IMR-90 (cell line): ENCODE results near the gene CDH13. TPM values are rescaled to one million over a fixed set of nuclear protein-coding genes. Genes with fewer than 3 reads are reported as not detected.

ENCODE experiments used
- ATAC-seq: fragments of 200-7000 bp; cut with Tn5 transposase; 2 replicates; pipeline ENCODE4 v1.9.1; 2020; ENCODE audit warnings: low read depth, mild to moderate bottlenecking, moderate library complexity
- BruUV-seq: library from RNA; stranded (reverse); fragments of 400-500 nt; replicated peaks from 2 replicates; lab custom pipeline; 2021; lab: Mats Ljungman, UMichigan
- CTCF ChIA-PET: fragments of 300-600 bp; formaldehyde crosslinking; extraction: SDS; loops from one replicate; lab custom pipeline; 2021; ENCODE audit warnings: antibody characterized with exemption; lab: Yijun Ruan, JAX
- POLR2A ChIA-PET: fragments of 300-600 bp; sonication (Branson Sonifier 250); formaldehyde crosslinking; loops from one replicate; lab custom pipeline; 2022; ENCODE audit warnings: antibody characterized with exemption; ENCODE audit not compliant: unreplicated experiment; lab: Charles Lee
- DNase-seq: peaks from one replicate; pipeline ENCODE4 v3.0.0; 2013
- H2AFZ ChIP-seq: replicated peaks from 2 replicates; pipeline ENCODE3; 2013; ENCODE audit warnings: low read length, mild to moderate bottlenecking; ENCODE audit not compliant: poor library complexity
- H2AK5ac ChIP-seq: 2 replicates; pipeline ENCODE4 v1.6.1; 2013; ENCODE audit warnings: low read depth, low read length, inconsistent platforms
- H2AK9ac ChIP-seq: replicated peaks from 2 replicates; pipeline ENCODE3; 2013; ENCODE audit warnings: mild to moderate bottlenecking, low read depth, low read length, moderate library complexity; ENCODE audit not compliant: poor library complexity
- H2BK120ac ChIP-seq: 2 replicates; pipeline ENCODE4 v1.6.1; 2013; ENCODE audit warnings: low read depth, low read length, inconsistent platforms
- H2BK15ac ChIP-seq: 3 replicates; pipeline ENCODE4 v1.6.1; 2013; ENCODE audit warnings: low read depth, low read length, inconsistent platforms
- H2BK20ac ChIP-seq: 2 replicates; pipeline ENCODE4 v1.6.1; 2013; ENCODE audit warnings: low read depth, mild to moderate bottlenecking, inconsistent platforms, low read length, moderate library complexity
- H2BK5ac ChIP-seq: 2 replicates; pipeline ENCODE4 v1.6.1; 2013; ENCODE audit warnings: mild to moderate bottlenecking, low read depth, low read length, inconsistent platforms; ENCODE audit not compliant: poor library complexity, severe bottlenecking
- H3K14ac ChIP-seq: replicated peaks from 2 replicates; pipeline ENCODE4 v1.6.1; 2013; ENCODE audit warnings: low read depth, low read length, inconsistent platforms
- H3K18ac ChIP-seq: 2 replicates; pipeline ENCODE4 v1.6.1; 2013; ENCODE audit warnings: low read depth, low read length, control low read depth
- H3K23ac ChIP-seq: 2 replicates; pipeline ENCODE4 v1.6.1; 2013; ENCODE audit warnings: low read depth, low read length, inconsistent platforms
- H3K27ac ChIP-seq: 2 replicates; pipeline ENCODE4 v1.5.1; 2013; ENCODE audit warnings: mild to moderate bottlenecking, control low read depth, low read length; ENCODE audit not compliant: insufficient read depth
- H3K27me3 ChIP-seq: 2 replicates; pipeline ENCODE4 v1.6.1; 2013; ENCODE audit warnings: low read length; ENCODE audit not compliant: control insufficient read depth, insufficient read depth
- H3K36me3 ChIP-seq: 2 replicates; pipeline ENCODE4 v1.6.1; 2013; ENCODE audit warnings: low read length, mixed read lengths; ENCODE audit not compliant: control insufficient read depth, insufficient read depth
- H3K4ac ChIP-seq: 2 replicates; pipeline ENCODE4 v1.6.1; 2013; ENCODE audit warnings: low read depth, low read length, inconsistent platforms
- H3K4me1 ChIP-seq: 2 replicates; pipeline ENCODE4 v1.6.1; 2013; ENCODE audit warnings: low read length, mixed read lengths; ENCODE audit not compliant: control insufficient read depth, insufficient read depth
- H3K4me2 ChIP-seq: 2 replicates; pipeline ENCODE4 v1.6.1; 2013; ENCODE audit warnings: low read depth, mild to moderate bottlenecking, control low read depth, low read length, moderate library complexity
- H3K4me3 ChIP-seq: 2 replicates; pipeline ENCODE4 v1.5.1; 2013; ENCODE audit warnings: low read depth, mild to moderate bottlenecking, control low read depth, low read length, moderate library complexity; ENCODE audit not compliant: insufficient read depth
- H3K56ac ChIP-seq: 2 replicates; pipeline ENCODE4 v1.6.1; 2013; ENCODE audit warnings: low read length, inconsistent platforms; ENCODE audit not compliant: insufficient read depth; ENCODE audit errors: extremely low read depth
- H3K79me1 ChIP-seq, 2 experiments: 2 replicates each; pipeline ENCODE4 v1.6.1; 2013; ENCODE audit warnings: low read length in 2 of 2, inconsistent platforms in 1 of 2, low read depth in 1 of 2
- H3K9ac ChIP-seq: 2 replicates; pipeline ENCODE4 v1.6.1; 2013; ENCODE audit warnings: low read depth, low read length, control low read depth
- H3K9me1 ChIP-seq: 2 replicates; pipeline ENCODE4 v1.6.1; 2013; ENCODE audit warnings: low read length, inconsistent platforms; ENCODE audit not compliant: insufficient read depth
- H3K9me3 ChIP-seq: 2 replicates; pipeline ENCODE4 v1.6.1; 2013; ENCODE audit warnings: low read length; ENCODE audit not compliant: control insufficient read depth, insufficient read depth
- H4K20me1 ChIP-seq: 2 replicates; pipeline ENCODE4 v1.6.1; 2013; ENCODE audit warnings: low read length, inconsistent platforms; ENCODE audit not compliant: insufficient read depth
- H4K5ac ChIP-seq: 2 replicates; pipeline ENCODE4 v1.6.1; 2013; ENCODE audit warnings: mild to moderate bottlenecking, low read depth, low read length, control low read depth
- H4K8ac ChIP-seq, 2 experiments: 2 replicates each; pipeline ENCODE4 v1.6.1; 2013; ENCODE audit warnings: low read depth in 2 of 2, low read length in 2 of 2, control low read depth in 1 of 2, inconsistent platforms in 1 of 2
- H4K91ac ChIP-seq: 2 replicates; pipeline ENCODE4 v1.6.1; 2013; ENCODE audit warnings: low read depth, low read length, inconsistent platforms; ENCODE audit not compliant: insufficient read depth
- BHLHE40 ChIP-seq: fragments of 150-350 bp; IDR thresholded peaks from 2 replicates; pipeline ENCODE4 v1.6.1; 2016; ENCODE audit warnings: mild to moderate bottlenecking, low read depth, low read length
- CEBPB ChIP-seq: IDR thresholded peaks from 2 replicates; pipeline ENCODE4 v1.6.1; 2012; ENCODE audit warnings: low read depth, low read length, improper control_type of control experiment
- CHD1 ChIP-seq: IDR thresholded peaks from 2 replicates; pipeline ENCODE4 v1.6.1; 2012; ENCODE audit warnings: low read depth, low read length, improper control_type of control experiment
- FOS ChIP-seq: fragments of 150-350 bp; IDR thresholded peaks from 2 replicates; pipeline ENCODE4 v1.6.1; 2016; ENCODE audit warnings: low read depth, low read length
- MAFK ChIP-seq: IDR thresholded peaks from 2 replicates; pipeline ENCODE4 v1.6.1; 2012; ENCODE audit warnings: low read depth, low read length, improper control_type of control experiment
- MAZ ChIP-seq: IDR thresholded peaks from 2 replicates; pipeline ENCODE4 v1.6.1; 2012; ENCODE audit warnings: low read depth, mild to moderate bottlenecking, low read length, improper control_type of control experiment, moderate library complexity, borderline replicate concordance
- MXI1 ChIP-seq: IDR thresholded peaks from 2 replicates; pipeline ENCODE4 v1.6.1; 2012; ENCODE audit warnings: low read depth, mild to moderate bottlenecking, low read length, moderate library complexity, borderline replicate concordance
- NFE2L2 ChIP-seq: fragments of 150-350 bp; IDR thresholded peaks from 2 replicates; pipeline ENCODE4 v1.6.1; 2016; ENCODE audit warnings: low read depth, mild to moderate bottlenecking, low read length
- POLR2A ChIP-seq: IDR thresholded peaks from 2 replicates; pipeline ENCODE4 v1.6.1; 2012; ENCODE audit warnings: mild to moderate bottlenecking, low read depth, low read length
- RAD21 ChIP-seq: IDR thresholded peaks from 2 replicates; pipeline ENCODE4 v1.6.1; 2012; ENCODE audit warnings: low read length, improper control_type of control experiment
- RCOR1 ChIP-seq: IDR thresholded peaks from 2 replicates; pipeline ENCODE4 v1.6.1; 2012; ENCODE audit warnings: mild to moderate bottlenecking, low read length, improper control_type of control experiment; ENCODE audit not compliant: insufficient replicate concordance
- RFX5 ChIP-seq: IDR thresholded peaks from 2 replicates; pipeline ENCODE4 v1.8.0; 2012; ENCODE audit warnings: low read depth, mild to moderate bottlenecking, low read length, moderate library complexity
- SMC3 ChIP-seq: fragments of 150-350 bp; IDR thresholded peaks from 2 replicates; pipeline ENCODE4 v1.6.1; 2016; ENCODE audit warnings: low read depth, mild to moderate bottlenecking, antibody characterized with exemption, low read length, moderate library complexity
- WGBS, 2 experiments: methylation state at CpG; one replicate each; pipeline versions ENCODE4 v1.1.5 to v1.1.7; 2013; ENCODE audit warnings: missing lambda C conversion rate in 2 of 2; ENCODE audit not compliant: insufficient read length in 1 of 2; ENCODE audit errors: extremely low coverage in 2 of 2; 5-methylcytosine and 5-hydroxymethylcytosine counted together
- dilution Hi-C: fragments of 300-500 bp; cut with HindIII; formaldehyde crosslinking; loops from one replicate; pipeline ENCODE4 v1.14.3; 2018; ENCODE audit warnings: low sequenced_read_pairs; ENCODE audit not compliant: unreplicated experiment
- in situ Hi-C: fragments of 300-500 bp; cut with MboI; formaldehyde crosslinking; loops from 3 replicates; pipeline ENCODE4 v1.14.3; 2019; ENCODE audit warnings: low sequenced_read_pairs, inconsistent platforms, mixed read lengths
- intact Hi-C: fragments of 100-400 bp; cut with micrococcal nuclease; formaldehyde crosslinking; loops from 2 replicates; pipeline ENCODE4 v1.10.0; 2022
- polyA plus RNA-seq, 3 experiments: library from polyadenylated mRNA; depleted of rRNA; stranded (reverse); fragments of >200 nt; gene quantifications; 2 replicates each; pipeline ENCODE4 v1.2.3, GENCODE V29; 2012; ENCODE audit warnings: low replicate concordance in 1 of 3
- total RNA-seq: library from RNA; depleted of rRNA; stranded (reverse); fragments of >200 nt; gene quantifications from 2 replicates; pipeline ENCODE4 v1.2.3, GENCODE V29; 2012
- TF ChIP-seq, protein P1 (sequence below): conservative IDR thresholded peaks from 2 replicates; pipeline ENCODE4 v1.5.1; 2012; ENCODE audit warnings: mild to moderate bottlenecking, low read depth, low read length, improper control_type of control experiment
- TF ChIP-seq, protein P2 (sequence below): fragments of 150-350 bp; IDR thresholded peaks from 2 replicates; pipeline ENCODE4 v1.6.1; 2017; ENCODE audit warnings: mild to moderate bottlenecking, antibody characterized with exemption, low read length, low read depth
- TF ChIP-seq, protein P3 (sequence below): fragments of 150-350 bp; IDR thresholded peaks from 2 replicates; pipeline ENCODE4 v1.6.1; 2016; ENCODE audit warnings: low read depth, mild to moderate bottlenecking, low read length, moderate library complexity, borderline replicate concordance

The CDH13 gene
- total and polyA plus RNA-seq, 2 of the 4 experiments (the other 2 are of a cell fraction): 61.6 to 74.7 TPM

DNA sequence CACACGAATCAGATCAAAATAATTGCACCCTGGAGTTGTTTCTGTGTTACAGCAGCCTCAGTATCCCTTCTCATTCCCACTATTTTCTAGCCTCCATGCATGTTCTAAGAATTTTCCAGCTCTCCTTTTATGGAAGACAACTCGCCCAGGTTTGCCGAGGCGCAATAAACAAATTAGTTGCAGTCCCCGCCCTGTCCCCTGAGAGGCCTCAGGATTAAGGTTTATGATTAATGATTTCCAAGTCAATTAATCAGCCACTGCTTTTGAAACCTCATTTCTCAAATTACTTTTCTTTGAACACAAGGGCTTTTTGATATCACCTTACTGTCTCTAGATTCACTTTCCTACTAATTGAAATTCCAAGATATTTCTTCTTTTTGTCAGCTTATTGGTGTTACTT lies 1042.7 kb downstream of the CDH13 start:
- BruUV-seq: no TSS peak
- Histone ChIP-seq H2BK15ac (no peak overlapping the region), H3K4me1 (no peaks in the 10 kb centered on the region), H3K23ac (no peak overlapping the region), H3K27me3 (no peaks in the 10 kb centered on the region), H3K4me3 (no peak overlapping the region), H2AK5ac (no peak overlapping the region), H3K27ac (no peak overlapping the region), H4K5ac (no peak overlapping the region), H3K18ac (no peak overlapping the region), H3K9me1 (no peaks in the 10 kb centered on the region), H2AFZ (no peak overlapping the region), H3K4ac (no peak overlapping the region), H3K56ac (no peak overlapping the region), H3K79me1 (no peaks in the 10 kb centered on the region), H3K14ac (no peak overlapping the region), H4K20me1 (no peaks in the 10 kb centered on the region), H2BK120ac (no peak overlapping the region), H2BK5ac (no peak overlapping the region), H3K4me2 (no peak overlapping the region), H2AK9ac (no peak overlapping the region), H4K8ac (no peak overlapping the region), H2BK20ac (no peak overlapping the region), H4K91ac (no peak overlapping the region), H3K9ac (no peak overlapping the region), H3K9me3 (peaks cover 3% of the 10 kb centered on the region), H3K36me3 (no peaks in the 10 kb centered on the region)
- intact Hi-C loops: no loop called here
- in situ Hi-C loops: no loop called here
- POLR2A ChIA-PET: no interaction called here
- WGBS, 2 experiments: no CpG with 5 or more reads among the region's 5 CpGs
- no peak for TF ChIP-seq FOS
- TF ChIP-seq, protein P1, sequence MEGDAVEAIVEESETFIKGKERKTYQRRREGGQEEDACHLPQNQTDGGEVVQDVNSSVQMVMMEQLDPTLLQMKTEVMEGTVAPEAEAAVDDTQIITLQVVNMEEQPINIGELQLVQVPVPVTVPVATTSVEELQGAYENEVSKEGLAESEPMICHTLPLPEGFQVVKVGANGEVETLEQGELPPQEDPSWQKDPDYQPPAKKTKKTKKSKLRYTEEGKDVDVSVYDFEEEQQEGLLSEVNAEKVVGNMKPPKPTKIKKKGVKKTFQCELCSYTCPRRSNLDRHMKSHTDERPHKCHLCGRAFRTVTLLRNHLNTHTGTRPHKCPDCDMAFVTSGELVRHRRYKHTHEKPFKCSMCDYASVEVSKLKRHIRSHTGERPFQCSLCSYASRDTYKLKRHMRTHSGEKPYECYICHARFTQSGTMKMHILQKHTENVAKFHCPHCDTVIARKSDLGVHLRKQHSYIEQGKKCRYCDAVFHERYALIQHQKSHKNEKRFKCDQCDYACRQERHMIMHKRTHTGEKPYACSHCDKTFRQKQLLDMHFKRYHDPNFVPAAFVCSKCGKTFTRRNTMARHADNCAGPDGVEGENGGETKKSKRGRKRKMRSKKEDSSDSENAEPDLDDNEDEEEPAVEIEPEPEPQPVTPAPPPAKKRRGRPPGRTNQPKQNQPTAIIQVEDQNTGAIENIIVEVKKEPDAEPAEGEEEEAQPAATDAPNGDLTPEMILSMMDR: no peak
- TF ChIP-seq RAD21: no peak
- no peak for TF ChIP-seq CHD1
- TF ChIP-seq MXI1: no peak
- no peak for TF ChIP-seq POLR2A
- no peak for TF ChIP-seq RCOR1
- no peak for TF ChIP-seq CEBPB
- no peak for TF ChIP-seq NFE2L2
- no peak for TF ChIP-seq SMC3
- TF ChIP-seq, protein P2, sequence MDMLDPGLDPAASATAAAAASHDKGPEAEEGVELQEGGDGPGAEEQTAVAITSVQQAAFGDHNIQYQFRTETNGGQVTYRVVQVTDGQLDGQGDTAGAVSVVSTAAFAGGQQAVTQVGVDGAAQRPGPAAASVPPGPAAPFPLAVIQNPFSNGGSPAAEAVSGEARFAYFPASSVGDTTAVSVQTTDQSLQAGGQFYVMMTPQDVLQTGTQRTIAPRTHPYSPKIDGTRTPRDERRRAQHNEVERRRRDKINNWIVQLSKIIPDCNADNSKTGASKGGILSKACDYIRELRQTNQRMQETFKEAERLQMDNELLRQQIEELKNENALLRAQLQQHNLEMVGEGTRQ: no peak
- TF ChIP-seq MAFK: no peak
- TF ChIP-seq, protein P3, sequence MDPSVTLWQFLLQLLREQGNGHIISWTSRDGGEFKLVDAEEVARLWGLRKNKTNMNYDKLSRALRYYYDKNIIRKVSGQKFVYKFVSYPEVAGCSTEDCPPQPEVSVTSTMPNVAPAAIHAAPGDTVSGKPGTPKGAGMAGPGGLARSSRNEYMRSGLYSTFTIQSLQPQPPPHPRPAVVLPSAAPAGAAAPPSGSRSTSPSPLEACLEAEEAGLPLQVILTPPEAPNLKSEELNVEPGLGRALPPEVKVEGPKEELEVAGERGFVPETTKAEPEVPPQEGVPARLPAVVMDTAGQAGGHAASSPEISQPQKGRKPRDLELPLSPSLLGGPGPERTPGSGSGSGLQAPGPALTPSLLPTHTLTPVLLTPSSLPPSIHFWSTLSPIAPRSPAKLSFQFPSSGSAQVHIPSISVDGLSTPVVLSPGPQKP: no peak
- no peak for TF ChIP-seq RFX5
- TF ChIP-seq BHLHE40: no peak
- no peak for TF ChIP-seq MAZ
- CTCF ChIA-PET: no interaction called here
- DNase-seq: no peak
- dilution Hi-C loops: no loop called here
- no peak for ATAC-seq
